HEK293T (cell line): ENCODE measurements around the gene TDRKH.
"Not testable (repeated sequence)": the region's sequence is repeated elsewhere in the genome, so short reads cannot be mapped to it uniquely, and the experiment has no call there.

Source experiments
- CTCF ChIA-PET: fragments of 350-600 bp; formaldehyde crosslinking; extraction: SDS; loops from one replicate; lab custom pipeline; 2021; ENCODE audit warnings: antibody characterized with exemption, inconsistent platforms; lab: Yijun Ruan, JAX
- POLR2A ChIA-PET: fragments of 350-600 bp; formaldehyde crosslinking; extraction: SDS; loops from one replicate; lab custom pipeline; 2020; ENCODE audit warnings: antibody characterized with exemption, inconsistent platforms; lab: Yijun Ruan, JAX
- DNase-seq: peaks from one replicate; pipeline ENCODE4 v3.0.0; 2012; ENCODE audit warnings: mixed read lengths; ENCODE audit errors: extremely low spot score
- ARNT ChIP-seq: fragments of 450-650 bp; IDR thresholded peaks from 2 replicates; pipeline ENCODE4 v1.6.1; 2017; ENCODE audit warnings: mild to moderate bottlenecking
- BHLHE40 ChIP-seq: fragments of 450-650 bp; IDR thresholded peaks from 2 replicates; pipeline ENCODE4 v1.6.1; 2016; ENCODE audit warnings: mild to moderate bottlenecking, moderate library complexity, borderline replicate concordance
- CTBP1 ChIP-seq: fragments of 450-650 bp; IDR thresholded peaks from 2 replicates; pipeline ENCODE4 v1.6.1; 2016; ENCODE audit warnings: borderline replicate concordance
- ELF4 ChIP-seq: fragments of 450-650 bp; IDR thresholded peaks from 2 replicates; pipeline ENCODE4 v1.6.1; 2017; ENCODE audit warnings: antibody characterized with exemption
- FOXA1 ChIP-seq: fragments of 450-650 bp; IDR thresholded peaks from 2 replicates; pipeline ENCODE4 v1.6.1; 2016; ENCODE audit warnings: mild to moderate bottlenecking
- FOXK2 ChIP-seq: fragments of 450-650 bp; IDR thresholded peaks from 2 replicates; pipeline ENCODE4 v1.6.1; 2016; ENCODE audit warnings: mild to moderate bottlenecking
- FOXM1 ChIP-seq: fragments of 450-650 bp; IDR thresholded peaks from 2 replicates; pipeline ENCODE4 v1.6.1; 2017; ENCODE audit warnings: mild to moderate bottlenecking, borderline replicate concordance
- HDGF ChIP-seq: fragments of 450-650 bp; IDR thresholded peaks from 2 replicates; pipeline ENCODE4 v1.6.1; 2017; ENCODE audit warnings: antibody characterized with exemption, borderline replicate concordance
- L3MBTL2 ChIP-seq: fragments of 450-650 bp; conservative IDR thresholded peaks from 2 replicates; pipeline ENCODE4 v1.6.1; 2016; ENCODE audit warnings: mild to moderate bottlenecking
- LEF1 ChIP-seq: fragments of 450-650 bp; IDR thresholded peaks from 2 replicates; pipeline ENCODE4 v1.6.1; 2017; ENCODE audit warnings: mild to moderate bottlenecking, borderline replicate concordance
- NFRKB ChIP-seq: fragments of 450-650 bp; IDR thresholded peaks from 2 replicates; pipeline ENCODE4 v1.6.1; 2016; ENCODE audit warnings: mild to moderate bottlenecking, moderate library complexity
- SP1 ChIP-seq: fragments of 450-650 bp; IDR thresholded peaks from 2 replicates; pipeline ENCODE4 v1.6.1; 2017
- SUZ12 ChIP-seq: fragments of 450-650 bp; IDR thresholded peaks from 2 replicates; pipeline ENCODE4 v1.6.1; 2016; ENCODE audit warnings: mild to moderate bottlenecking
- TARDBP ChIP-seq: fragments of 450-650 bp; IDR thresholded peaks from 2 replicates; pipeline ENCODE4 v1.6.1; 2016
- ZNF384 ChIP-seq: fragments of 450-650 bp; IDR thresholded peaks from 2 replicates; pipeline ENCODE4 v1.6.1; 2016
- TF ChIP-seq, protein P1 (sequence below): fragments of 450-650 bp; IDR thresholded peaks from 2 replicates; pipeline ENCODE4 v1.6.1; 2016

TDRKH gene

DNA sequence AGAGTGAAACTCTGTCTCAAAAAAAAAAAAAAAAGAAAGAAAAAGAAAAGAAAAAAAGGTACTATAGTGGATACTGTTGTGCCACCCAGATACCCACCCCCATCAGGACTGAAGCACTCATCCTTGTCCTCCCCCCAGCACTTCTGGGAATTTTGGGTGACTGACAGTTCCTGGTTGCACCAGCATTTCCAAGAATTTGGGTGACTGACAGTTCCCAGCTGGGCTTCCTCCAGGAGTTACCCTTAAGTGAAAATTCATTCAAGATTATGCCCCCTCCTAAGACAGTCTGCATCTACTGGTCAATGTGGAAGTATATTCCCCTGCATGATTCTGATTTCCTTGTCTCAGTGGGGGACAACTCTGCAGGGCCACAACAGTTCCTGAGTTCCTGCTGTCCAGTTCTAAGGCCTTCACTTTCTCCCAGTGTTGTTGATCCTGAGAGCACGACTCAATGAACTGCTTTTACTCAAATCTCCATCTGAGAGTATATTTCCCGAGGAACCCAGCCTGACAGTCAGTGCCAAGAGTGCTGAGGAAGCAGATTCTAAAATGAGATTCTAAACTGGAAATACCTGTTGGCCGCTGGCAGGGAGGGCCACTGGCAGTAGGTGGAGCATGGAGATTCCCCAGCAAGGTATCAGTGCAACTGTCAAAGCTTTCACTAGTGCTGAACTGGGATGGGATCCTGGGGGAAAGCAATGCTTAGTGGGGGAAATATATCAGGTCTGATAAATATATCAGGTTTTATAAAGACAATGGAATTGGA, 50.5 kb downstream of the TDRKH start:
- DNase-seq = no peak
- POLR2A ChIA-PET = no interaction called here
- TF ChIP-seq L3MBTL2 (no peak), TARDBP (no peak), SP1 (no peak), SUZ12 (no peak), CTBP1 (no peak), ARNT (no peak), FOXM1 (no peak), LEF1 (no peak), BHLHE40 (no peak)
- TF ChIP-seq, protein P1, sequence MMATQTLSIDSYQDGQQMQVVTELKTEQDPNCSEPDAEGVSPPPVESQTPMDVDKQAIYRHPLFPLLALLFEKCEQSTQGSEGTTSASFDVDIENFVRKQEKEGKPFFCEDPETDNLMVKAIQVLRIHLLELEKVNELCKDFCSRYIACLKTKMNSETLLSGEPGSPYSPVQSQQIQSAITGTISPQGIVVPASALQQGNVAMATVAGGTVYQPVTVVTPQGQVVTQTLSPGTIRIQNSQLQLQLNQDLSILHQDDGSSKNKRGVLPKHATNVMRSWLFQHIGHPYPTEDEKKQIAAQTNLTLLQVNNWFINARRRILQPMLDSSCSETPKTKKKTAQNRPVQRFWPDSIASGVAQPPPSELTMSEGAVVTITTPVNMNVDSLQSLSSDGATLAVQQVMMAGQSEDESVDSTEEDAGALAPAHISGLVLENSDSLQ = no peak
- CTCF ChIA-PET = interaction anchor here (0.5 kb wide), 1 partner anchor 323 kb away, joined by 3 read pairs; no protein-coding TSS in a partner anchor

DNA sequence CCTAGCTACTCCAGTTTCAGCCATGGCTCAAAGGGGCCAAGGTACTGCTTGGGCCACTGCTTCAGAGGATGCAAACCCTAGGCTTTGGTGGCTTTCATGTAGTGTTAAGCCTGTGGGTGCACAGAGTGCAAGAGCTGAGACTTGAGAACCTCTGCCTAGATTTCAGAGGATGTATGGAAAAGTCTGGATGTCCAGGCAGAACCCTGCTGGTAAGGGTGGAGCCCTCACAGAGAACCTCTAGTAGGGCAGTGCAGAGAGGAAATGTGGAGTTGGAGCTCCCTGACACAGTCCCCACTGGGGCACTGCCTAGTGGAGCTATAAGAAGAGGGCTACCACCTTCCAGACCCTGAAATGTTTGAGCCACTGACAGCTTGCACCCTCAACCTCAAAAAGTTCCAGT, 52.8 kb downstream of the TDRKH start:
- POLR2A ChIA-PET = no interaction called here
- DNase-seq = no peak
- CTCF ChIA-PET = no interaction called here
- TF ChIP-seq FOXA1 (no peak), HDGF (no peak), SUZ12 (no peak), ARNT (no peak), ZNF384 (no peak), L3MBTL2 (no peak), FOXM1 (no peak), SP1 (no peak), ELF4 (no peak)
- TF ChIP-seq, protein P1 = no peak

DNA sequence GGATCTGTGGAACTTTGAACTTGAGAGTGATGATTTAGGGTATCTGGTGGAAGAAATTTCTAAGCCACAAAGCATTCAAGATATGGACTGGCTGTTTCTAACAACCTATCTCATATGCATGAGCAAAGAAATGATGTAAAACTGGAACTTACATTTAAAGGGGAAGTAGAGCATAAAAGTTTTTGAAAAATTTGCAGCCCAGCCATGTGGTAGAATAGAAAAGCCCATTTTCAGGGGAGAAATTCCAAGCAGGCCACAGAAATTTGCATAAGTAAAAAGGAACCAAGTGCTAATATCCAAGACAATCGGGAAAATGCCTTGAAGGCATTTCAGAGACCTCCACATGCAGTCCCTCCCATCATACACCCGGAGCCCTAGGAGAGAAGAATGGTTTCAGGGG, 53.3 kb downstream of the TDRKH start:
- TF ChIP-seq TARDBP (no peak), LEF1 (no peak)
- POLR2A ChIA-PET = no interaction called here
- DNase-seq = no peak
- CTCF ChIA-PET = no interaction called here

DNA sequence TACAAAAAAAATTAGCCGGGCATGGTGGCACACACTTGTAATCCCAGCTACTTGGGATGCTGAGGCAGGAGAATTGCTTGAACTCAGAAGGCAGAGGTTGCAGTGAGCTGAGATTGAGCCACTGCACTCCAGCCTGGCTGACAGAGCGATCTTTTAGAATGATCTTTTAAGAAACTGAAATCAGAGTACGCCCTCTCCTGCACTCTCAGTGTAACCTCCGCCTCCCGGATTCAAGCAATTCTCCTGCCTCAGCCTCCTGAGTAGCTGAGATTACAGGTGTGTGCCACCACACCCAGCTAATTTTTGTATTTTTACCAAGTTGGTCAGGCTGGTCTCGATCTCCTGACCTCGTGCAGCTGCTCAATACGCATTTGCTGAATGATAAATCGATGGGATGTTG, 56.3 kb downstream of the TDRKH start:
- CTCF ChIA-PET = interaction anchor here (0.8 to 2.6 kb wide), 7 partner anchors 11 to 393 kb away, joined by 3 to 16 read pairs (median 6); partner anchors contain the start of genes CELF3 and TUFT1
- DNase-seq, POLR2A ChIA-PET: not testable (repeated sequence)

DNA sequence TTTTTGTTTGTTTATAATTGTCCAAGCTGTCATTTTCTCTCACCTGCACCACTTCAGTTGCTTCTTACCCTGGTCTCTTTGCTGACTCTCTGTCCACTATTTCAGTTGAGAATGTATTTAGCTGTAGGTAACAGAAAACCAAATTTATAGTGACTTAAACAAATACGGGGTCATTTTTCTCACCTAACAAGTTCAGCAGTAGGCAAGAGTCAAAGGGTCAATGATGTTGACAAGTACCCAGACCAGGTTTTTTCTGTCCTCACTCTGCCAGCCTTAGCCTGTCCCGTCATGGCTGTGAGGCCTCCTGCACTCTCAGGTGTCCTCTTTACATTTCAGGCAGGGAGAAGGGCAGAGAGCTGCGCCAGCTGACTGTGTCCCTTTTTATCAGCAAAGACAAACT, 57.2 kb downstream of the TDRKH start:
- POLR2A ChIA-PET = no interaction called here

DNA sequence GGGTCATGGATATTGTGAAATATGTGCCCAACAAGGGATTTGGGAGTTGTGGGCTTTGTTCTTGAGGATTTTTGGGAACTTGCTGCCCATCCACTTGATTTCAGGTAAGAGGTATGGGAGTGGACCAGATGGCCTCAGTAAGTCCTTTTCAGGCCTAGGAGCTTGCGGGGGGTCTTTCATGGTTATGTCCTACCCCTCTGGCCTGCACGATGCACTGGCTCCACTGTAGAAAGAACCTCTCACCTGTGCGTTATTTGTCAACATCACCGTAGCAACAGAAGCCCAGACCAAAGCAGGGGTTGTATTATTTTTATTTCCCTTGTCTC, 60.4 kb downstream of the TDRKH start:
- ChIA-PET CTCF (interaction anchor here (1.0 kb wide), 1 partner anchor 107 kb away, joined by 3 read pairs; no protein-coding TSS in a partner anchor), POLR2A (interaction anchor here (1.3 kb wide), 1 partner anchor 190 kb away, joined by 4 read pairs; the partner anchor contains the start of gene TUFT1)
- DNase-seq = no peak
- no peak for TF ChIP-seq BHLHE40
- no peak for TF ChIP-seq CTBP1
- TF ChIP-seq, protein P1 = no peak

More for the DNA sequence above, 57.2 kb downstream of the TDRKH start:
- TF ChIP-seq LEF1 (no peak), ELF4 (no peak), FOXA1 (no peak), SUZ12 (no peak), ZNF384 (no peak), FOXK2 (no peak), HDGF (no peak), BHLHE40 (no peak), NFRKB (no peak), SP1 (no peak), CTBP1 (no peak), ARNT (no peak)
- DNase-seq = no peak
- CTCF ChIA-PET = interaction anchor here (0.6 to 2.6 kb wide), 2 partner anchors 8 to 139 kb away, joined by 4 to 16 read pairs; no protein-coding TSS in a partner anchor
